ENCODE data around the gene PRKRA. TPM values are rescaled to one million over a fixed set of nuclear protein-coding genes. Genes with fewer than 3 reads are reported as not detected.

PRKRA gene
- total and polyA plus RNA-seq, 9 donors = 34.2 to 57.8 (median 50.7) TPM

DNA sequence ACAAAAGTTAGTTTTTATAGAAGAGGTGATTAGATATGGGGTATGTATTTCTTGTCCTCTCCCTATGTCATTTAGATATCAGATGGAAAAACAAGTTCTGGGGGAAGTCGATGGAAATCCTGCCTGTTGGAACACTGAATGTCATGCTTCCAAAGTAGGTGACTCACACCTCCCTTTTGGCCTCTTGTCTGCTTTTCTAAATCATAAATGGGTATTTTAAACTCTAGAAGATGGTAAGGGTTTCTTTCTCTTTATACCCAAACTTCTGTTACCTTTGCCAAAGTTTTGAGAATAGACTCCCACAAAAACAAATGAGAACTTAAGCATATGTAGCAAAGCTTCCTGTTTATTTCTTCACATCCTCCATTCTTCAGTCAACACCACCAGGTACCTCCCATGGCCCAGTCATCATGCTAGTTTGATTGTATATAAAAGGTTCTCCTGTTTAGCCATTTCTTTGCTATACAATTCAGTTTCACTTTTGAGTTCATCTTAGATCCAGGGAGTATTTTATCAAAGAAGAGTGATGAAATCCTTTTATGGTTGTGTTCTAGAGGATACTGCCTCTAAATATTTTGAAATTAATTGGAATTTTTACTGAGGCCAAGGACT is 63.9 kb downstream of the PRKRA start:
- WGBS, 3 donors = 67 to 79% (median 75%) methylated on average over 1 of the region's 1 CpG
- Histone ChIP-seq H3K4me3 (no peak overlapping the region), H3K9me3 (no peaks in the 10 kb centered on the region), H3K4me1 (ENCODE audit: insufficient read depth) (no peaks in the 10 kb centered on the region), H3K27ac (no peak overlapping the region), H3K27me3 (no peaks in the 10 kb centered on the region), H3K36me3 (no peaks in the 10 kb centered on the region)
- intact Hi-C loops (cut with DNase I) = no loop called here
- TF ChIP-seq EP300 (IDR thresholded peaks at IDR 0.05) (no peak), POLR2A (IDR thresholded peaks at IDR 0.05) (no peak)
- no peak for DNase-seq

DNA sequence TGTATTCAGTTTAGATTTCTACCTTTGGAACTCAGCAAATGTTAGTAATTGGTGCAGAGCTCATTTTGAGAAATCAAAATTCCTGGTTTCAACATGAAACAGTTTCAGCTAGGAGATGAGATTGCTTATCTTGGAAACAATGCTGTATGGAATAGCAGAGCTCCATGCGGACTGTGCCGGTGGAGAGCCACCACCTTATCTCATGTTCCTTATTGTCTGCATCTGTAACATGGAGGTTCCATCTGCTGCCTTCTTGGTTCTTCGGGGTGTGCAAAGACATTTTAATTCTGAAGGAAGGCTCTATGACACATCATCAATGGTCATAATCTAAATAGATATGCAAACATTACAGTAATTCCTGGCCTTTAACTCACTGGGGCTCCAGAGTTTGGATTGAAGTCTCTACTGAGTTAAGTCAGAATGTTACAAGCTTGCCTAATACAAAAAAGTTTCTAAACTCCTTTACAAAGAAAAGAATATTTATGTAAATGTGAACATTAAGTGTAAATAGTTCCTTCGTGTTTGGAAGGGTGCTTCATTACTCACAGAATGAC is 65.3 kb downstream of the PRKRA start:
- intact Hi-C loops (cut with DNase I) = no loop called here
- Histone ChIP-seq H3K27ac (no peak overlapping the region), H3K4me1 (ENCODE audit: insufficient read depth) (no peaks in the 10 kb centered on the region), H3K4me3 (no peak overlapping the region), H3K36me3 (no peaks in the 10 kb centered on the region), H3K27me3 (no peaks in the 10 kb centered on the region), H3K9me3 (no peaks in the 10 kb centered on the region)
- no peak for DNase-seq
- TF ChIP-seq POLR2A (IDR thresholded peaks at IDR 0.05) (no peak), CTCF (IDR thresholded peaks at IDR 0.05) (no peak), EP300 (IDR thresholded peaks at IDR 0.05) (no peak)
- 73 to 90% (median 81%) methylated on average over 4 of the region's 4 CpGs for WGBS, 3 donors

DNA sequence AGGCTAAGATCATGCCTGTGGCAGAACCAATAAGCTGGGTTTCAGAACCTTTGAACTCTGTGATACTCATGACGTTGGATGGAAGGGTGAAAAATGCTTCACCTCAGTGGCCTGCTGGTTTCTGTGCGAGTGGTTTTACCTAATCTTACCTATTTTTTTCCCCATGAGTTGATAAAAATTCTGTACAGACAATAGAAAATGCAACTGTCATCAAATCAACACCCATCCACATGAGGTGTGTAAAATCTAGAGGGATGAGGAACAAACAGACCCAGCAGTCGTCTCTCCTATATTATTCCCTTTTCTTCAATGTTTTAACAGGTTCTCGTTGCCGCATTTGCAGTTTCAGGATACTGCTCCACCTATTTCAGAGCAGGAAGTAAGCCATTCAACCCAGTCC is 67.3 kb downstream of the PRKRA start:
- Histone ChIP-seq H3K4me1 (ENCODE audit: insufficient read depth) (no peaks in the 10 kb centered on the region), H3K9me3 (no peaks in the 10 kb centered on the region), H3K4me3 (no peak overlapping the region), H3K36me3 (no peaks in the 10 kb centered on the region), H3K27ac (no peak overlapping the region), H3K27me3 (no peaks in the 10 kb centered on the region)
- no peak for TF ChIP-seq EP300 (IDR thresholded peaks at IDR 0.05)
- no peak for TF ChIP-seq POLR2A (IDR thresholded peaks at IDR 0.05)
- TF ChIP-seq CTCF (IDR thresholded peaks at IDR 0.05) = no peak
- DNase-seq = no peak
- 90 to 93% (median 92%) methylated on average over 5 of the region's 5 CpGs for WGBS, 3 donors
- intact Hi-C loops (cut with DNase I) = no loop called here

Other genes with a start within 250 kb of the PRKRA start
- 1 to 10 TPM; 2.6 to 7.3 (median 6.0) TPM for gene PJVK, start 203 bp upstream of the PRKRA start, total RNA-seq
- gene PJVK, start 203 bp upstream of the PRKRA start, polyA plus RNA-seq = 1 to 10 TPM; 5.1 to 5.6 TPM
- 10 to 100 TPM; 31.6 to 69.4 (median 43.3) TPM for gene FKBP7, start 27.4 kb upstream of the PRKRA start, total RNA-seq
- gene FKBP7, start 27.4 kb upstream of the PRKRA start, polyA plus RNA-seq = 10 to 100 TPM; 57.4 to 79.2 TPM
- gene PLEKHA3, start 29.3 kb upstream of the PRKRA start, total RNA-seq = 10 to 100 TPM in 6 of 7 donors, 1 to 10 TPM in 1; 8.6 to 40.6 (median 33.1) TPM
- gene PLEKHA3, start 29.3 kb upstream of the PRKRA start, polyA plus RNA-seq = 10 to 100 TPM in 1 of 2 donors, 1 to 10 TPM in 1; 4.4 to 24.6 TPM